H1 (cell line): ENCODE measurements around the gene MAGEA8. TPM values are rescaled to one million over a fixed set of nuclear protein-coding genes. Genes with fewer than 3 reads are reported as not detected.

Experiments used
- ASH2L ChIP-seq: fragments of 200-600, 300-600 bp; sonication (generic); IDR thresholded peaks from one replicate; pipeline ENCODE4 v1.7.1; 2017; ENCODE audit warnings: low read length
- BACH1 ChIP-seq: IDR thresholded peaks from 2 replicates; pipeline ENCODE4 v1.6.1; 2012; ENCODE audit warnings: low read length, improper control_type of control experiment
- CHD7 ChIP-seq: fragments of 300-600 bp; sonication (generic); IDR thresholded peaks from 2 replicates; pipeline ENCODE4 v1.7.1; 2012; ENCODE audit warnings: low read length, moderate library complexity, mild to moderate bottlenecking, inconsistent platforms; ENCODE audit not compliant: insufficient replicate concordance
- EGR1 ChIP-seq: IDR thresholded peaks from 2 replicates; pipeline ENCODE4 v1.6.1; 2011; ENCODE audit warnings: low read depth, low read length, borderline replicate concordance
- RNF2 ChIP-seq: fragments of 200-900, 300-1000 bp; sonication (generic); IDR thresholded peaks from 2 replicates; pipeline ENCODE4 v1.7.1; 2016; ENCODE audit warnings: borderline replicate concordance, low read depth, mild to moderate bottlenecking, antibody characterized with exemption, low read length; ENCODE audit not compliant: poor library complexity, severe bottlenecking; ENCODE audit errors: missing control alignments
- SP2 ChIP-seq: IDR thresholded peaks from 2 replicates; pipeline ENCODE4 v1.6.1; 2012; ENCODE audit warnings: mild to moderate bottlenecking, low read length, inconsistent platforms
- SRF ChIP-seq: IDR thresholded peaks from 2 replicates; pipeline ENCODE4 v1.6.1; 2011; ENCODE audit warnings: mild to moderate bottlenecking, low read depth, low read length, moderate library complexity
- polyA plus RNA-seq, 7 experiments: library from polyadenylated mRNA; depleted of rRNA in 3 of 7; stranded (reverse) in 5 of 7; unstranded in 2 of 7; fragments of >200 nt in 5 of 7; fragments of 200-250 nt in 2 of 7; gene quantifications; 1 replicate in 5 of 7; 2 replicates in 1 of 7; 4 replicates in 1 of 7; pipeline versions ENCODE4 v1.2.1 to v1.2.3, GENCODE V29; 2011 to 2013; ENCODE audit warnings: missing spikeins in 2 of 7, mixed read lengths in 2 of 7
- total RNA-seq: library from RNA; stranded (reverse); fragmentation: NEBNext Ultra II Directional; extraction: Animal tissue kit (Norgen Biotek cat#: 25700); gene quantifications from 2 replicates; pipeline ENCODE4 v1.2.1, GENCODE V29; 2021

MAGEA8 gene
- total and polyA plus RNA-seq, 2 of the 8 experiments (the other 6 are each of a cell fraction or from before 2014, with no cell fraction given), result not detected

GRCh38 chrX:149845385-149845784 lies 35.6 kb upstream of the MAGEA8 start (continued):
- TF ChIP-seq CHD7, result no peak
- no peak for TF ChIP-seq RNF2
- TF ChIP-seq SP2, result no peak
- TF ChIP-seq BACH1, result no peak
- TF ChIP-seq ASH2L, result no peak
- TF ChIP-seq SRF, result no peak
- TF ChIP-seq EGR1, result no peak
